Activated B cell treated with CpG ODN at 0.5 μM for 24 hours (primary cell): ENCODE data around the gene SIN3A. TPM values are rescaled to one million over a fixed set of nuclear protein-coding genes. Genes with fewer than 3 reads are reported as not detected.
"Not testable (repeated sequence)": the region's sequence is repeated elsewhere in the genome, so short reads cannot be mapped to it uniquely, and the experiment has no call there.

Experiments used
- ATAC-seq: fragments of 200-7000 bp; cut with Tn5 transposase; one replicate; pipeline ENCODE4 v1.10.0; 2021; ENCODE audit warnings: low read depth, mild to moderate bottlenecking, moderate library complexity
- CTCF ChIA-PET: fragments of 350-600 bp; sonication (Branson Sonifier 250); formaldehyde crosslinking; loops from one replicate; lab custom pipeline; 2021; ENCODE audit warnings: antibody characterized with exemption; lab: Charles Lee
- POLR2A ChIA-PET: fragments of 350-600 bp; sonication (Branson Sonifier 250); formaldehyde crosslinking; loops from one replicate; lab custom pipeline; 2021; ENCODE audit warnings: antibody characterized with exemption; lab: Charles Lee
- DNase-seq: peaks from one replicate; pipeline ENCODE4 v3.0.0; 2022
- H3K27ac Mint-ChIP-seq: one replicate; pipeline ENCODE4 v1.8.0; 2020; ENCODE audit warnings: mixed read lengths
- H3K27me3 Mint-ChIP-seq: one replicate; pipeline ENCODE4 v1.8.0; 2021; ENCODE audit warnings: mixed read lengths
- H3K36me3 Mint-ChIP-seq: one replicate; pipeline ENCODE4 v1.8.0; 2021; ENCODE audit warnings: low read depth, mixed read lengths
- H3K4me1 Mint-ChIP-seq: one replicate; pipeline ENCODE4 v1.8.0; 2021; ENCODE audit warnings: mixed read lengths
- H3K4me3 Mint-ChIP-seq: one replicate; pipeline ENCODE4 v1.8.0; 2020; ENCODE audit warnings: mild to moderate bottlenecking, mixed read lengths
- H3K9me3 Mint-ChIP-seq: one replicate; pipeline ENCODE4 v1.8.0; 2020; ENCODE audit warnings: mixed read lengths
- CTCF ChIP-seq: fragments of 200-600 bp; IDR thresholded peaks from one replicate; pipeline ENCODE4 v1.8.0; 2022; ENCODE audit warnings: antibody characterized with exemption, mild to moderate bottlenecking
- intact Hi-C: fragments of 100-400 bp; cut with micrococcal nuclease; formaldehyde crosslinking; loops from one replicate; pipeline ENCODE4 v1.15.1; 2024
- total RNA-seq: library from RNA; stranded (reverse); gene quantifications from 2 replicates; pipeline ENCODE4 v1.2.3, GENCODE V29; 2022

Gene SIN3A
- total RNA-seq, 1 donor from 2014 or later: 122 TPM

GRCh38 chr15:75347222-75348033, 104.1 kb downstream of the SIN3A start:
- Mint-ChIP-seq H3K27me3 (peaks cover 1% of the 10 kb centered on the region), H3K36me3 (peaks cover 11% of the 10 kb centered on the region), H3K27ac (peak overlapping the region; percentile 85), H3K4me1 (peaks cover 46% of the 10 kb centered on the region), H3K9me3 (peaks cover 7% of the 10 kb centered on the region), H3K4me3 (peak overlapping the region; percentile 86)
- intact Hi-C loops: loop anchor here (1.0 to 5.0 kb wide), 6 partner anchors 11 to 560 kb away; partner anchors contain the start of genes COMMD4, IMP3, MAN2C1 and SIN3A
- peak; percentile 69 for DNase-seq
- ChIA-PET POLR2A (interaction anchor here (0.6 to 3.5 kb wide), 6 partner anchors 21 to 473 kb away, joined by 3 to 52 read pairs (median 6); partner anchors contain the start of genes IMP3, MAN2C1 and SIN3A), CTCF (interaction anchor here (1.0 to 3.0 kb wide), 2 partner anchors 20 kb away, joined by 8 to 11 read pairs; partner anchors contain the start of gene MAN2C1)
- ATAC-seq: peak; percentile 77
- no peak for TF ChIP-seq CTCF

GRCh38 chr15:75346796-75347221, 104.7 kb downstream of the SIN3A start, which contains the start of gene NEIL1:
Gene NEIL1, plus strand, starts transcription at chr15:75347039. Its CDS starts 1,867 bp downstream, at chr15:75348906.
- POLR2A ChIA-PET: interaction anchor here (0.8 to 3.5 kb wide), 6 partner anchors 21 to 293 kb away, joined by 3 to 52 read pairs (median 4); partner anchors contain the start of genes IMP3, MAN2C1 and SIN3A
- Mint-ChIP-seq H3K9me3 (peaks cover 7% of the 10 kb centered on the region), H3K27me3 (peaks cover 1% of the 10 kb centered on the region), H3K4me3 (peak within 1 kb of the TSS; percentile 86), H3K27ac (peak within 1 kb of the TSS; percentile 85), H3K36me3 (peaks cover 11% of the 10 kb centered on the region), H3K4me1 (peaks cover 46% of the 10 kb centered on the region)
- ATAC-seq (no peak), DNase-seq (no peak)
- no peak for TF ChIP-seq CTCF
- CTCF ChIA-PET: interaction anchor here (1.0 kb wide), 1 partner anchor 21 kb away, joined by 8 read pairs; the partner anchor contains the start of gene MAN2C1
- intact Hi-C loops: loop anchor here (1.0 to 5.0 kb wide), 6 partner anchors 11 to 560 kb away; partner anchors contain the start of genes COMMD4, IMP3, MAN2C1 and SIN3A

- H3K27ac Mint-ChIP-seq, H3K4me3 Mint-ChIP-seq, ATAC-seq, POLR2A ChIA-PET, H3K9me3 Mint-ChIP-seq, DNase-seq, intact Hi-C loops, CTCF ChIA-PET, H3K27me3 Mint-ChIP-seq: not testable (repeated sequence)
- peaks cover 11% of the 10 kb centered on the region for H3K36me3 Mint-ChIP-seq
- H3K4me1 Mint-ChIP-seq: peaks cover 21% of the 10 kb centered on the region
Measured at GRCh38 chr15:75343953-75344352, 107.5 kb downstream of the SIN3A start.

GRCh38 chr15:75342221-75342620, 109.3 kb downstream of the SIN3A start:
- no peak for TF ChIP-seq CTCF
- Mint-ChIP-seq H3K27ac (no peak overlapping the region), H3K4me1 (peaks cover 15% of the 10 kb centered on the region), H3K36me3 (peaks cover 10% of the 10 kb centered on the region), H3K9me3 (no peaks in the 10 kb centered on the region), H3K4me3 (no peak overlapping the region), H3K27me3 (no peaks in the 10 kb centered on the region)
- CTCF ChIA-PET: no interaction called here
- DNase-seq: no peak
- intact Hi-C loops: no loop called here
- ATAC-seq: no peak
- POLR2A ChIA-PET: interaction anchor here (0.7 kb wide), 1 partner anchor 333 kb away, joined by 3 read pairs; no protein-coding TSS in a partner anchor

- H3K36me3 Mint-ChIP-seq: peaks cover 12% of the 10 kb centered on the region
- ChIA-PET POLR2A (no interaction called here), CTCF (no interaction called here)
- H3K27ac Mint-ChIP-seq: no peak overlapping the region
- ATAC-seq (no peak), DNase-seq (no peak)
- TF ChIP-seq CTCF: no peak
- intact Hi-C loops: loop anchor here (10.0 kb wide), 1 partner anchor 55 kb away; no protein-coding TSS in a partner anchor
- H3K4me1 Mint-ChIP-seq: peaks cover 24% of the 10 kb centered on the region
- no peak overlapping the region for H3K4me3 Mint-ChIP-seq
- no peaks in the 10 kb centered on the region for H3K27me3 Mint-ChIP-seq
- no peaks in the 10 kb centered on the region for H3K9me3 Mint-ChIP-seq
Measured at GRCh38 chr15:75339531-75340240, 111.8 kb downstream of the SIN3A start.
